Lower lobe of right lung (tissue), 2 donors: ENCODE results near the gene KIF26B. TPM values are rescaled to one million over a fixed set of nuclear protein-coding genes. Genes with fewer than 3 reads are reported as not detected.
"Not testable (repeated sequence)": the region's sequence is repeated elsewhere in the genome, so short reads cannot be mapped to it uniquely, and the experiment has no call there.

Experiments used
- ATAC-seq, 2 donors: fragments of 200-7000 bp; cut with Tn5 transposase; one replicate each; pipeline ENCODE4 v1.9.1; 2020 to 2022; ENCODE audit warnings: mild to moderate bottlenecking in 2 of 2, moderate library complexity in 2 of 2
- DNase-seq: peaks from one replicate; pipeline ENCODE4 v3.0.0-alpha.2; 2020
- H3K27ac ChIP-seq: fragments of 200-600 bp; one replicate; pipeline ENCODE4 v1.8.0; 2022
- H3K27me3 ChIP-seq: fragments of 200-600 bp; one replicate; pipeline ENCODE4 v1.8.0; 2022; ENCODE audit warnings: low read depth
- H3K36me3 ChIP-seq: fragments of 200-600 bp; one replicate; pipeline ENCODE4 v1.8.0; 2022; ENCODE audit warnings: mild to moderate bottlenecking
- H3K4me1 ChIP-seq: fragments of 200-600 bp; one replicate; pipeline ENCODE4 v1.8.0; 2022
- H3K4me3 ChIP-seq: fragments of 200-600 bp; one replicate; pipeline ENCODE4 v1.8.0; 2022; ENCODE audit warnings: mild to moderate bottlenecking
- H3K9me3 ChIP-seq: fragments of 200-600 bp; one replicate; pipeline ENCODE4 v1.8.0; 2022
- intact Hi-C: fragments of 100-400 bp; cut with DNase I; formaldehyde crosslinking; loops from one replicate; pipeline ENCODE4 v1.11.0; 2022
- total RNA-seq: library from RNA; stranded (reverse); fragmentation: NEBNext Ultra II Directional; extraction: Animal tissue kit (Norgen Biotek cat#: 25700); gene quantifications from one replicate; pipeline ENCODE4 v1.2.1, GENCODE V29; 2021
- TF ChIP-seq, protein P1 (sequence below): fragments of 200-600 bp; IDR thresholded peaks from one replicate; pipeline ENCODE4 v1.8.0; 2022; ENCODE audit warnings: antibody characterized with exemption, mild to moderate bottlenecking
- donor health status: DM: no; HTN: yes; CAD: no; lungs with severe emphysema.

Gene KIF26B
- total RNA-seq, 1 donor from 2014 or later, result 1.2 TPM

DNA sequence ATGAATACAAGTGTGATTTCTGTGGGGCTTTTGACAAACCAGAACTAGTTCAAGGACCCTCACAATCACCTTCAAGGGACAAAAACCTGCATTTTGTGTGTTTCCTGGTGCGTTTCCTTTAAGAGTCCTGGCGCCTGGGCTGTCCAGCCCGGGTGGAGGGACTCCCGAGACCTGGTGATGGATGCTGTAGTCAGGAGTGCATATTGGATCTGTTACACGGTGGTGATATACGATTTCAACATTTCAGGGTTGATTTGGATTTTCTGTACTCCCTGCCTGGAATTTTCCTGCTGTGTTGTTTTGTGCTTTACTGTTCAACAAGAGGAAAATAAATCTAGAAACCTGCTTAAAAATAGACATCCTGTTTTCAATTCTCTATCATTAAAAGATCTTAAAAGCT, 162.0 kb downstream of the KIF26B start:
- H3K36me3 ChIP-seq, result no peaks in the 10 kb centered on the region
- no peaks in the 10 kb centered on the region for H3K9me3 ChIP-seq
- DNase-seq, result no peak
- TF ChIP-seq, protein P1, sequence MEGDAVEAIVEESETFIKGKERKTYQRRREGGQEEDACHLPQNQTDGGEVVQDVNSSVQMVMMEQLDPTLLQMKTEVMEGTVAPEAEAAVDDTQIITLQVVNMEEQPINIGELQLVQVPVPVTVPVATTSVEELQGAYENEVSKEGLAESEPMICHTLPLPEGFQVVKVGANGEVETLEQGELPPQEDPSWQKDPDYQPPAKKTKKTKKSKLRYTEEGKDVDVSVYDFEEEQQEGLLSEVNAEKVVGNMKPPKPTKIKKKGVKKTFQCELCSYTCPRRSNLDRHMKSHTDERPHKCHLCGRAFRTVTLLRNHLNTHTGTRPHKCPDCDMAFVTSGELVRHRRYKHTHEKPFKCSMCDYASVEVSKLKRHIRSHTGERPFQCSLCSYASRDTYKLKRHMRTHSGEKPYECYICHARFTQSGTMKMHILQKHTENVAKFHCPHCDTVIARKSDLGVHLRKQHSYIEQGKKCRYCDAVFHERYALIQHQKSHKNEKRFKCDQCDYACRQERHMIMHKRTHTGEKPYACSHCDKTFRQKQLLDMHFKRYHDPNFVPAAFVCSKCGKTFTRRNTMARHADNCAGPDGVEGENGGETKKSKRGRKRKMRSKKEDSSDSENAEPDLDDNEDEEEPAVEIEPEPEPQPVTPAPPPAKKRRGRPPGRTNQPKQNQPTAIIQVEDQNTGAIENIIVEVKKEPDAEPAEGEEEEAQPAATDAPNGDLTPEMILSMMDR, result no peak
- intact Hi-C loops, result no loop called here
- no peaks in the 10 kb centered on the region for H3K27me3 ChIP-seq
- no peaks in the 10 kb centered on the region for H3K4me1 ChIP-seq
- no peak overlapping the region for H3K27ac ChIP-seq
- ATAC-seq, result no peak
- no peak overlapping the region for H3K4me3 ChIP-seq

DNA sequence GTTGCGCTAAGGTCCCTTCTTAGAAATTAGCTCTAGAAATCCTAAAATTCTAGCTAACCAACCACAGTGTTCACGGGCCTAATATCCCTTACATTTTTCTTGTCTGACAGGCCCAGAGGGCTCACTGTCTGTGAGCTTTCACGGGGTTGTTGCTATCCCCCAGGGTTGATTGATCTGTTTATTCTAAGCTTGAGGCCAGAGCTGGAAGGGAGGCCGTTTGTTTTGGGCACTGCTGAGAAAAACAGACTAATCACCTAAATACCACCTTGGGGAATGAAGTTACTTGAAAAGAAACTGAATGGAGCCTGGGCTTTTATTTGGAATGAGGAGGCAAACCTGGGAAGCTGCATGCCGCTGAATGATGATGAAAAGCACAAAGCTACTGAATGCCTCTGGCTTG, 162.4 kb downstream of the KIF26B start:
- intact Hi-C loops, result no loop called here
- H3K4me3 ChIP-seq, result no peak overlapping the region
- TF ChIP-seq, protein P1, result no peak
- no peak for ATAC-seq
- DNase-seq, result no peak
- no peak overlapping the region for H3K27ac ChIP-seq
- H3K36me3 ChIP-seq, result no peaks in the 10 kb centered on the region
- no peaks in the 10 kb centered on the region for H3K27me3 ChIP-seq
- H3K4me1 ChIP-seq, result no peaks in the 10 kb centered on the region
- no peaks in the 10 kb centered on the region for H3K9me3 ChIP-seq

DNA sequence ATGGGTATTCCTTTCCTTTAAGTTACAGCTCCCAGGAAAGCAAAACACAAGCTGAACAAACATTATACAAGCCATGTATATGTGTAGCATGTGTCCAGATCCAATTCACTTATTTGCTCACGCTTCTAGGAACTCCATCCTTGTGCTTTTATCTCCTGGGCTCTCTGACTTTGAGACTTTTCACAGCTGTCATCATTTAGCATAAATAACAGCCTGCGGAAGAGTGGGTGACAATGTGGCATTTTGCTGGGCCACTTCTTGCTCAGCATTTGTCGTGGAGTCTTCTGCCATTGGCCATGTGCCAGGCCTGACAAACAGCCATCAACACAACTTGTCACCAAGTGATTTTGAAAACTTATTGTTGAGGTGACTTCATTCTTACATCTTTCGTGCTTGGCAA, 164.3 kb downstream of the KIF26B start:
- H3K9me3 ChIP-seq, result no peaks in the 10 kb centered on the region
- no peak overlapping the region for H3K27ac ChIP-seq
- TF ChIP-seq, protein P1, result no peak
- H3K4me1 ChIP-seq, result no peaks in the 10 kb centered on the region
- H3K36me3 ChIP-seq, result no peaks in the 10 kb centered on the region
- no peak overlapping the region for H3K4me3 ChIP-seq
- no peaks in the 10 kb centered on the region for H3K27me3 ChIP-seq
- no peak for ATAC-seq
- no peak for DNase-seq
- intact Hi-C loops, result no loop called here

DNA sequence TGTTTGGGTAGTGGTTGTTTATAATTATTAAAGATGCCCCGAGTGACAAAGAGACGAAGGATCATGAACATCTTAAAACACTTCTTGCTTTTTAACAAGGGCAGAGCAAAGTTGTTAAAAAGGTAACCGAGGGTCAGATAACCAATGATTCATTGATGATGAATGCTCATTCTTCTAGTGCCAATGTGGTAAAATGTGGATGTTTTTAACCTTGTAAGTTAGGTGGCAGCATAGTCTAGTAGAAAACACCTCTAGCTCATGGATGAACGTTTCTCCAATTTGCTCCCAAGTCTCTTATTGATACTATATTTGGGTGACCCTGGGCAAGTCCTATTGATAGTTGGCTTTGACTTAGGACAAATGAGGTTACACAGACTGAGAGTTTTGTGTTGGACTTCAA, 167.9 kb downstream of the KIF26B start:
- ATAC-seq, result no peak
- Histone ChIP-seq H3K4me3 (no peak overlapping the region), H3K4me1 (no peaks in the 10 kb centered on the region), H3K27ac (no peak overlapping the region), H3K27me3 (no peaks in the 10 kb centered on the region), H3K9me3 (no peaks in the 10 kb centered on the region), H3K36me3 (no peaks in the 10 kb centered on the region)
- no peak for DNase-seq
- TF ChIP-seq, protein P1, result no peak
- intact Hi-C loops, result no loop called here

DNA sequence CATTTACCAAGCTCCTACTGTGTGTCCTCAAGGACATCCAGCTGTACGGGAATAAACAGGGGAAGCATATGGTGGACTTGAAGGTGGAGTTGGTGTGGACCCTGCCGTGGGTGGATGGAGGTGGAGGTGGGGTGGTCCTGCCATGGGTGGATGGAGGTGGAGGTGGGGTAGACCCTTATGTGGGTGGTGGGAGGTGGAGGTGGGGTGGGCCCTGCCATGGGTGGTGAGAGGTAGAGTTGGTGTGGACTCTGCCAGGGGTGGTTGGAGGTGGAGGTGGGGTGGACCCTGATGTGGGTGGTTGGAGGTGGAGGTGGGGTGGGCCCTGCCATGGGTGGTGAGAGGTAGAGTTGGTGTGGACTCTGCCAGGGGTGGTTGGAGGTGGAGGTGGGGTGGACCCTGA, 169.0 kb downstream of the KIF26B start:
- intact Hi-C loops, ATAC-seq: not testable (repeated sequence)

DNA sequence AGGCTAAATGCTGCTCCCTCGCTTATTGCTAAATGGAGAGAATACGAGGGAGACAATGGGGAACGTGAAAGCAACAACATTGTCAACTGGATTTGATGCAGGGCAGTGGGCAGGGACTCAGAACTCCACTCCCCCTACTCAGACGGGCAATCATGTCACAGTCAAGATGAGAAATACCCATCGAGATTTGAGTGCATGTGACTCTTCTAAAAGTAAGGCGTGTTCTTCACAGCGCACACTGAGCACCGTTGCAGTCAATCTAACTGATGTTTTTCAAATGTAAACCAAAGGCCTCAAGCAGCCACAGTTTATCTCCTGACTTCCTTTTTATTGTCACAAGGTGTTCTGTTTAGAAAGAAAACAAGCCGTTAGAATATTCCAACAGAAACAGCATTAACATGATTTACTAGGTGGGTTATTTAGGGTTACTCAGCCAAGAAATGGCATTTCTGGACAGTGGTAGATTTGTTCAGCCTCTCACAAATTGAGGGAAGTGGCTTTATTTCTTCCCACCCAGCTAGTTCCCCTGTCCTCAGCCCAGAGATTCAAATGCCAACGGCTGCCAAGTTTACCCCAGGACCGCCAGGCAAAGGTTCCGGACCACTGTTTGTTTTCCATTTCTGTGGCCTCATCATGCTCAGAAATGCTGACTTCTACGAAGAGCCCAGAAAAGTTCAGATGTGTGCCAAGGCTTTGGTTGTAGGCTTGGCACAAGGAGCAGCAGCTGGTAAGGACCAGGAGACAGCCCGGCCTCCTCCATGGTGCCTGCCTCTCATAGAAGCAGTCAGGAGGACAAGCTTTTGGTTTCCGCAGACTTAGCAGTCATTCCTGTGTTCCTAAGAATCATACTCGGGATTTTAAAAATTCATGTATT, 171.4 kb downstream of the KIF26B start:
- no peaks in the 10 kb centered on the region for H3K4me1 ChIP-seq
- DNase-seq (no peak), ATAC-seq (no peak)
- H3K27ac ChIP-seq, result no peak overlapping the region
- H3K9me3 ChIP-seq, result no peaks in the 10 kb centered on the region
- intact Hi-C loops, result no loop called here
- no peaks in the 10 kb centered on the region for H3K36me3 ChIP-seq
- TF ChIP-seq, protein P1, result no peak
- no peaks in the 10 kb centered on the region for H3K27me3 ChIP-seq
- no peak overlapping the region for H3K4me3 ChIP-seq

More for the DNA sequence above, 169.0 kb downstream of the KIF26B start:
- not testable (repeated sequence) for H3K9me3 ChIP-seq, H3K27me3 ChIP-seq, H3K4me3 ChIP-seq, H3K27ac ChIP-seq, H3K4me1 ChIP-seq, H3K36me3 ChIP-seq, DNase-seq
